GM23338 (cell line): ENCODE results near the gene ABHD10. TPM values are rescaled to one million over a fixed set of nuclear protein-coding genes. Genes with fewer than 3 reads are reported as not detected.
A peak's percentile ranks its signal among the peaks of the same experiment; 100 is the strongest.

Source experiments
- ATAC-seq: fragments of 200-7000 bp; cut with Tn5 transposase; 3 replicates; pipeline ENCODE4 v1.9.1; 2020
- DNase-seq: peaks from one replicate; pipeline ENCODE4 v3.0.0-alpha.2; 2015; ENCODE audit warnings: low spot score
- H2AFZ ChIP-seq: fragments of 200-600 bp; sonication (generic); 2 replicates; pipeline ENCODE4 v1.8.0; 2016; ENCODE audit warnings: antibody characterized with exemption, mild to moderate bottlenecking, moderate library complexity
- H3F3A ChIP-seq: fragments of 200-600 bp; sonication (generic); replicated peaks from 2 replicates; pipeline ENCODE4 v1.8.0; 2017; ENCODE audit warnings: antibody characterized with exemption, mixed run types, low read depth
- H3K27ac ChIP-seq: fragments of 200-600 bp; sonication (generic); 2 replicates; pipeline ENCODE4 v1.6.1; 2016; ENCODE audit warnings: low read depth
- H3K27me3 ChIP-seq: fragments of 200-600 bp; sonication (generic); 2 replicates; pipeline ENCODE4 v1.8.0; 2016; ENCODE audit warnings: mild to moderate bottlenecking, mixed run types, moderate library complexity; ENCODE audit not compliant: insufficient read depth
- H3K36me3 ChIP-seq: fragments of 200-600 bp; sonication (generic); 2 replicates; pipeline ENCODE4 v1.8.0; 2016; ENCODE audit warnings: mild to moderate bottlenecking; ENCODE audit not compliant: insufficient read depth
- H3K4me1 ChIP-seq: fragments of 200-600 bp; sonication (generic); 2 replicates; pipeline ENCODE4 v1.8.0; 2016; ENCODE audit warnings: mild to moderate bottlenecking, moderate library complexity; ENCODE audit not compliant: insufficient read depth
- H3K4me2 ChIP-seq: fragments of 200-600 bp; sonication (generic); 2 replicates; pipeline ENCODE4 v1.7.1; 2017; ENCODE audit warnings: mixed run types
- H3K4me3 ChIP-seq: fragments of 200-600 bp; sonication (generic); 2 replicates; pipeline ENCODE4 v1.6.1; 2016; ENCODE audit warnings: mixed run types
- H3K79me2 ChIP-seq: fragments of 200-600 bp; sonication (generic); replicated peaks from 2 replicates; pipeline ENCODE4 v1.8.0; 2017; ENCODE audit warnings: mild to moderate bottlenecking; ENCODE audit not compliant: insufficient read depth
- H3K9me2 ChIP-seq: fragments of 200-600 bp; sonication (generic); 2 replicates; pipeline ENCODE4 v1.8.0; 2017; ENCODE audit not compliant: insufficient read depth
- H4K20me1 ChIP-seq: fragments of 200-600 bp; sonication (generic); replicated peaks from 2 replicates; pipeline ENCODE4 v1.8.0; 2017; ENCODE audit warnings: mild to moderate bottlenecking; ENCODE audit not compliant: insufficient read depth
- H3K27ac Mint-ChIP-seq: 2 replicates; pipeline ENCODE4 v1.8.0; 2020; ENCODE audit warnings: inconsistent platforms, mild to moderate bottlenecking, moderate library complexity, mixed read lengths
- H3K27me3 Mint-ChIP-seq: 3 replicates; pipeline ENCODE4 v1.8.0; 2022; ENCODE audit warnings: low read depth, mild to moderate bottlenecking, moderate library complexity, mixed read lengths, inconsistent platforms; ENCODE audit not compliant: insufficient read depth, poor library complexity
- H3K36me3 Mint-ChIP-seq: 3 replicates; pipeline ENCODE4 v1.8.0; 2021; ENCODE audit warnings: low read depth, mild to moderate bottlenecking, inconsistent platforms, moderate library complexity, mixed read lengths
- H3K4me1 Mint-ChIP-seq: 3 replicates; pipeline ENCODE4 v1.8.0; 2020; ENCODE audit warnings: mild to moderate bottlenecking, inconsistent platforms, mixed read lengths
- H3K4me3 Mint-ChIP-seq: 3 replicates; pipeline ENCODE4 v1.8.0; 2021; ENCODE audit warnings: moderate library complexity, mild to moderate bottlenecking, inconsistent platforms, mixed read lengths
- H3K9me3 Mint-ChIP-seq: 3 replicates; pipeline ENCODE4 v1.8.0; 2020; ENCODE audit warnings: moderate library complexity, mild to moderate bottlenecking, inconsistent platforms, mixed read lengths
- CREB1 ChIP-seq: fragments of 250-450 bp; sonication (Bioruptor Pico); IDR thresholded peaks from 2 replicates; pipeline ENCODE4 v1.5.0; 2020; ENCODE audit warnings: low read depth, mild to moderate bottlenecking, moderate library complexity
- ETS1 ChIP-seq: IDR thresholded peaks from 2 replicates; pipeline ENCODE4 v1.6.1; 2016; ENCODE audit warnings: antibody characterized with exemption
- EZH2 ChIP-seq: fragments of 200-600 bp; sonication (generic); IDR thresholded peaks from one replicate; pipeline ENCODE4 v1.8.0; 2017; ENCODE audit warnings: antibody characterized with exemption, mild to moderate bottlenecking, low read depth; ENCODE audit not compliant: unreplicated experiment
- EZH2phosphoT487 ChIP-seq: fragments of 200-600 bp; sonication (generic); IDR thresholded peaks from one replicate; pipeline ENCODE4 v1.8.1; 2018; ENCODE audit warnings: antibody characterized with exemption; ENCODE audit not compliant: unreplicated experiment
- JUNB ChIP-seq: IDR thresholded peaks from one replicate; pipeline ENCODE4 v1.6.1; 2016; ENCODE audit warnings: antibody characterized with exemption; ENCODE audit not compliant: unreplicated experiment
- NANOG ChIP-seq: IDR thresholded peaks from 2 replicates; pipeline ENCODE4 v1.6.1; 2016; ENCODE audit warnings: antibody characterized with exemption, borderline replicate concordance
- POLR2AphosphoS5 ChIP-seq: IDR thresholded peaks from 2 replicates; pipeline ENCODE4 v1.6.1; 2016; ENCODE audit warnings: antibody characterized with exemption, low read depth
- REST ChIP-seq: IDR thresholded peaks from one replicate; pipeline ENCODE4 v1.6.1; 2018; ENCODE audit warnings: antibody characterized with exemption; ENCODE audit not compliant: unreplicated experiment
- STAT1 ChIP-seq: IDR thresholded peaks from one replicate; pipeline ENCODE4 v1.6.1; 2016; ENCODE audit warnings: antibody characterized with exemption; ENCODE audit not compliant: unreplicated experiment
- ZNF114 ChIP-seq: fragments of 250-450 bp; sonication (Bioruptor Pico); IDR thresholded peaks from 2 replicates; pipeline ENCODE4 v1.5.0; 2020; ENCODE audit warnings: mild to moderate bottlenecking, moderate library complexity
- ZNF331 ChIP-seq: fragments of 250-450 bp; sonication (Bioruptor Pico); IDR thresholded peaks from 2 replicates; pipeline ENCODE4 v1.5.0; 2020; ENCODE audit warnings: low read depth, mild to moderate bottlenecking, moderate library complexity
- polyA plus RNA-seq: library from polyadenylated mRNA; unstranded; fragments of >200 nt; fragmentation: Nextera tagmentation; extraction: Ambion mirVana; gene quantifications from 2 replicates; pipeline ENCODE4 v1.2.1, GENCODE V29; 2016
- total RNA-seq: library from RNA; depleted of rRNA; stranded (reverse); fragments of >200 nt; shearing (Covaris generic); gene quantifications from 2 replicates; pipeline ENCODE4 v1.2.3, GENCODE V29; 2014

Gene ABHD10
- total and polyA plus RNA-seq, 2 experiments from 2014 or later, result 16.9 to 28.0 TPM

- Histone ChIP-seq H3K36me3 (no peaks in the 10 kb centered on the region), H3K4me1 (0 out of 2 replicates have a peak, but pooled peaks cover 3% of the 10 kb centered on the region), H2AFZ (no peak overlapping the region), H3K27ac (no peak overlapping the region), H4K20me1 (no peaks in the 10 kb centered on the region), H3F3A (no peaks in the 10 kb centered on the region), H3K27me3 (no peaks in the 10 kb centered on the region), H3K79me2 (no peaks in the 10 kb centered on the region), H3K4me3 (no peak overlapping the region), H3K9me2 (no peaks in the 10 kb centered on the region), H3K4me2 (no peak overlapping the region)
- DNase-seq, result no peak
- TF ChIP-seq ZNF331 (CRISPR knock-in tag), result no peak
- no peak for TF ChIP-seq REST
- Mint-ChIP-seq H3K9me3 (peaks cover 30% of the 10 kb centered on the region), H3K36me3 (peaks cover 27% of the 10 kb centered on the region), H3K4me1 (peaks cover 12% of the 10 kb centered on the region), H3K27me3 (peaks cover 7% of the 10 kb centered on the region), H3K27ac (no peak overlapping the region), H3K4me3 (no peak overlapping the region)
- no peak for ATAC-seq
These were observed 53.4 kb downstream of the ABHD10 start for GRCh38 chr3:112032098-112032731.

- Mint-ChIP-seq H3K36me3 (peaks cover 42% of the 10 kb centered on the region), H3K4me3 (no peak within 1 kb of the TSS), H3K9me3 (peaks cover 47% of the 10 kb centered on the region), H3K4me1 (peaks cover 18% of the 10 kb centered on the region), H3K27me3 (peaks cover 7% of the 10 kb centered on the region), H3K27ac (no peak within 1 kb of the TSS)
- Histone ChIP-seq H3K4me1 (0 out of 2 replicates have a peak, but pooled peaks cover 3% of the 10 kb centered on the region), H3K27ac (no peak within 1 kb of the TSS), H3K9me2 (no peaks in the 10 kb centered on the region; the same call in 1 of the 2 replicates), H3K36me3 (peaks cover 6% of the 10 kb centered on the region; the same call in 1 of the 2 replicates), H3K27me3 (no peaks in the 10 kb centered on the region), H3K4me2 (no peak within 1 kb of the TSS), H3K4me3 (no peak within 1 kb of the TSS), H3K79me2 (no peaks in the 10 kb centered on the region), H2AFZ (peak within 1 kb of the TSS; percentile 50; the same call in 1 of the 2 replicates), H3F3A (no peaks in the 10 kb centered on the region), H4K20me1 (no peaks in the 10 kb centered on the region)
- no peak for ATAC-seq
- DNase-seq, result no peak
- TF ChIP-seq POLR2AphosphoS5 (no peak), NANOG (no peak), ETS1 (no peak), STAT1 (no peak), REST (no peak), ZNF114 (CRISPR knock-in tag) (no peak), JUNB (no peak), CREB1 (CRISPR knock-in tag) (no peak), EZH2 (no peak), ZNF331 (CRISPR knock-in tag) (no peak), EZH2phosphoT487 (no peak)
These were observed 55.6 kb downstream of the ABHD10 start, which contains the start of gene TMPRSS7 for GRCh38 chr3:112034436-112034835. TMPRSS7 (plus strand) TSS chr3:112034736; CDS start chr3:112034846, 110 bp downstream.
